HL-60 (cell line): Measurements from ENCODE around the gene RIBC2.
"Not testable (repeated sequence)": the region's sequence is repeated elsewhere in the genome, so short reads cannot be mapped to it uniquely, and the experiment has no call there.

Experiments used
- DNase-seq, 2 experiments: peaks; one replicate each; pipeline ENCODE4 v3.0.0-alpha.2; 2010 to 2020; ENCODE audit warnings: low read depth in 1 of 2, low spot score in 1 of 2
- H3K27ac ChIP-seq: fragments of 250-450 bp; sonication (Bioruptor Pico); replicated peaks from 2 replicates; pipeline ENCODE4 v1.5.1; 2020; ENCODE audit warnings: mild to moderate bottlenecking, moderate library complexity
- H3K27me3 ChIP-seq: fragments of 250-450 bp; sonication (Bioruptor Pico); 2 replicates; pipeline ENCODE4 v1.5.1; 2021; ENCODE audit warnings: mild to moderate bottlenecking, moderate library complexity; ENCODE audit not compliant: insufficient read depth, poor library complexity, severe bottlenecking
- H3K4me3 ChIP-seq: replicated peaks from 2 replicates; pipeline ENCODE4 v1.5.1; 2011; ENCODE audit warnings: mild to moderate bottlenecking, control low read depth, low read length; ENCODE audit not compliant: insufficient read depth
- CTCF ChIP-seq: IDR thresholded peaks from one replicate; pipeline ENCODE4 v1.5.1; 2011; ENCODE audit warnings: low read length, control low read depth, inconsistent platforms; ENCODE audit not compliant: insufficient read depth
- GABPA ChIP-seq: IDR thresholded peaks from 2 replicates; pipeline ENCODE4 v1.6.1; 2012; ENCODE audit warnings: low read depth
- POLR2AphosphoS5 ChIP-seq: IDR thresholded peaks from 2 replicates; pipeline ENCODE4 v1.6.1; 2012; ENCODE audit warnings: low read depth
- REST ChIP-seq: IDR thresholded peaks from 2 replicates; pipeline ENCODE4 v1.6.1; 2012; ENCODE audit warnings: low read depth; ENCODE audit not compliant: insufficient replicate concordance
- SPI1 ChIP-seq: IDR thresholded peaks from 2 replicates; pipeline ENCODE4 v1.6.1; 2012; ENCODE audit warnings: low read depth, mild to moderate bottlenecking, borderline replicate concordance

Gene RIBC2

DNA sequence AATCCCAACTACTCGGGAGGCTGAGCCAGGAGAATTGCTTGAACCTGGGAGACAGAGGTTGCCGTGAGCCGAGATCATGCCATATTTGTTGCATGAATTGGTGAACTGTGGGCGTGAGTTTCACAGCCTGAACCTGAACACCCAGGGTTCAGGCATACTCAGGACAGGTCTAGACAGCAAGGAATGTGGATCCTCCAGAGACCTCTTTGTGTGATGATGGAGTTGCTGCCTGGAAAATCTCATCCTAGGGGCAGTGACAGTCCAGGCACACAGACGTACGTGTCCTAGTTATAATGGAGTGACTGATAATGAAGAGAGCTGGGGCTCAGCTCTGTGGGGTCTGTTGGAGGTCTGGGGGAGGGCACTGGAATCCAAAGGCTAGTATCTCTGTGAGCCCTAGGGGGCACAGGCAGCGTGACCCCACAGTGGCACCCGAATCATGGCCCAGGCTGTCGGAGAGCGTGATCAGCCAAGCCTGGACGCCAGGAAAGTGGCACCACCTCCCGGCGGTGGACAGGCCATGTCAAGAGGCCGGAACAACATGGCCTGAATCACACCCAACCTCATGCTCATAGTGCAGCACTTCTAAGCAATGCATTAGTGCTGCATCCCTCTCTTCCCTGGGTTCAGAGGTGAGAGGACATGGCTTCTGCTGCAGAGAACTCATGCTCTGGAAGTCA, 31.7 kb downstream of the RIBC2 start:
- DNase-seq = no peak
- H3K27me3 ChIP-seq = peaks cover 4% of the 10 kb centered on the region
- TF ChIP-seq REST (no peak), CTCF (no peak), POLR2AphosphoS5 (no peak), SPI1 (no peak), GABPA (no peak)
- no peak overlapping the region for H3K27ac ChIP-seq
- H3K4me3 ChIP-seq = no peak overlapping the region

GRCh38 chr22:45446216-45446615, 32.7 kb downstream of the RIBC2 start:
- H3K27ac ChIP-seq = no peak overlapping the region
- no peak overlapping the region for H3K4me3 ChIP-seq
- TF ChIP-seq POLR2AphosphoS5 (no peak), SPI1 (no peak), REST (no peak)
- no peaks in the 10 kb centered on the region for H3K27me3 ChIP-seq
- DNase-seq = no peak

GRCh38 chr22:45447596-45447995, 34.1 kb downstream of the RIBC2 start:
- not testable (repeated sequence) for H3K4me3 ChIP-seq, H3K27ac ChIP-seq, H3K27me3 ChIP-seq, DNase-seq

DNA sequence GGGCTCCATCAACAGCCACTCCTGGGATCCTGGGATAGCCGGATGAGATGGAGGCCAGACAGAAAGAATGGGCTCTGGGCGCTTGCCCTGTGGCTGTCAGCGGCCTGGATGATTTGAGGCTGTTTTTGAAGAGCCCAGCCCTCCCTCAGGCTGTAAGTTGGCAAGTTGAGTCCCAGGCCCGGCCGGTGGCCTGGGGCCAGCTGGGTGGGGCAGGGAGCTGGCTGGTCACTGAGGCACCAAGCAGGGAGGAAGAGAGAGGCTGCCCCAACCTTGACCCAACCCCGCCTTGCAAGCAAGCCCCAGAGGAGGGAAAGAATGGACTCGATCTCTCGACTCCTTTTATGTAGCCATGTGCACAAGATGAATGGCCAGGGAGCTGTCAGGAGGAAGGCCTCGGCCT, 34.9 kb downstream of the RIBC2 start:
- TF ChIP-seq REST = no peak
- no peak for TF ChIP-seq POLR2AphosphoS5
- no peak for TF ChIP-seq GABPA
- Histone ChIP-seq H3K27ac (no peak overlapping the region), H3K27me3 (no peaks in the 10 kb centered on the region), H3K4me3 (no peak overlapping the region)
- no peak for DNase-seq

DNA sequence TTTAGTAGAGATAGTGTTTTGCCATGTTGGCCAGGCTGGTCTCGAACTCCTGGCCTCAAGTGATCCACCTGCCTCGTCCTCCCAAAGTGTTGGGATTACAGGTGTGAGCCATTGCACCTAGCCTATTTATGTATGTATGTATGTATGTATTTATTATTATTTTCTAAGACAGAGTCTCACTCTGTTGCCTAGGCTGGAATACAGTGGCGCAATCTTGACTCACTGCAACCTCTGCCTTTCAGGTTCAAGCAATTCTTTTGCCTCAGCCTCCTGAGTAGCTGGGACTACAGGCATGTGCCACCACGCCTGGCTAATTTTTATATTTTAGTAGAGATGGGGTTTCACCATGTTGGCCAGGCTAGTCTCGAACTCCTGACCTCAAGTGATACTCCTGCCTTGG, 35.9 kb downstream of the RIBC2 start:
- not testable (repeated sequence) for H3K27ac ChIP-seq, H3K27me3 ChIP-seq, DNase-seq, H3K4me3 ChIP-seq
